Measurements from ENCODE around the gene OR2G6. TPM values are rescaled to one million over a fixed set of nuclear protein-coding genes. Genes with fewer than 3 reads are reported as not detected.
"Not testable (repeated sequence)": the region's sequence is repeated elsewhere in the genome, so short reads cannot be mapped to it uniquely, and the experiment has no call there.

OR2G6 gene
- total RNA-seq, 1 experiment from 2014 or later: not detected

- ATAC-seq; H2AFZ ChIP-seq (ENCODE audit: low read length); H3K9ac ChIP-seq (ENCODE audit: low read length); H3K27me3 ChIP-seq (ENCODE audit: low read length); H3K27ac ChIP-seq (ENCODE audit: low read length); H3K9me3 ChIP-seq (ENCODE audit: low read length); H3K9me2 ChIP-seq (replicated peaks; ENCODE audit: low read length); CTCF ChIA-PET; H3K4me1 ChIP-seq (ENCODE audit: insufficient read depth, low read length); H3K4me2 ChIP-seq (ENCODE audit: low read length); H3K79me2 ChIP-seq (ENCODE audit: low read length); POLR2A ChIA-PET (ENCODE audit: unreplicated experiment); DNase-seq; H3K36me3 ChIP-seq (ENCODE audit: low read depth, low read length); BruUV-seq (replicated peaks); H3F3A ChIP-seq (ENCODE audit: low read length, unreplicated experiment); intact Hi-C loops (cut with micrococcal nuclease); H4K20me1 ChIP-seq (ENCODE audit: low read length); H3K4me3 ChIP-seq (ENCODE audit: low read length): not testable (repeated sequence)
Measured at GRCh38 chr1:248569049-248569448, 61.2 kb downstream of the OR2G6 start.

GRCh38 chr1:248570811-248571210, 62.9 kb downstream of the OR2G6 start:
- H3K27ac ChIP-seq (ENCODE audit: low read length): not testable (repeated sequence)

GRCh38 chr1:248572049-248572448, 64.2 kb downstream of the OR2G6 start:
- H3K4me1 ChIP-seq (ENCODE audit: insufficient read depth, low read length); H3K9ac ChIP-seq (ENCODE audit: low read length); intact Hi-C loops (cut with micrococcal nuclease); H3K36me3 ChIP-seq (ENCODE audit: low read depth, low read length); H3K27ac ChIP-seq (ENCODE audit: low read length); H3K4me3 ChIP-seq (ENCODE audit: low read length); H3K4me2 ChIP-seq (ENCODE audit: low read length); CTCF ChIA-PET; H3K9me3 ChIP-seq (ENCODE audit: low read length); BruUV-seq (replicated peaks); H3K27me3 ChIP-seq (ENCODE audit: low read length); DNase-seq; ATAC-seq; H2AFZ ChIP-seq (ENCODE audit: low read length); H3K79me2 ChIP-seq (ENCODE audit: low read length); H3K9me2 ChIP-seq (replicated peaks; ENCODE audit: low read length); H3F3A ChIP-seq (ENCODE audit: low read length, unreplicated experiment); POLR2A ChIA-PET (ENCODE audit: unreplicated experiment); H4K20me1 ChIP-seq (ENCODE audit: low read length): not testable (repeated sequence)

More at GRCh38 chr1:248570811-248571210, 62.9 kb downstream of the OR2G6 start:
- H3K79me2 ChIP-seq (ENCODE audit: low read length); H4K20me1 ChIP-seq (ENCODE audit: low read length); H3K4me1 ChIP-seq (ENCODE audit: insufficient read depth, low read length); H3F3A ChIP-seq (ENCODE audit: low read length, unreplicated experiment); intact Hi-C loops (cut with micrococcal nuclease); CTCF ChIA-PET; H2AFZ ChIP-seq (ENCODE audit: low read length); H3K4me3 ChIP-seq (ENCODE audit: low read length); H3K9me3 ChIP-seq (ENCODE audit: low read length); BruUV-seq (replicated peaks); H3K9ac ChIP-seq (ENCODE audit: low read length); DNase-seq; H3K9me2 ChIP-seq (replicated peaks; ENCODE audit: low read length); H3K27me3 ChIP-seq (ENCODE audit: low read length); ATAC-seq; H3K4me2 ChIP-seq (ENCODE audit: low read length); H3K36me3 ChIP-seq (ENCODE audit: low read depth, low read length): not testable (repeated sequence)
- POLR2A ChIA-PET (ENCODE audit: unreplicated experiment): interaction anchor here (0.6 kb wide), 1 partner anchor 233 kb away, joined by 3 read pairs; no protein-coding TSS in a partner anchor

- CTCF ChIA-PET: not testable (repeated sequence)
Measured at GRCh38 chr1:248573856-248574255, 66.0 kb downstream of the OR2G6 start.

GRCh38 chr1:248574657-248575056, 66.8 kb downstream of the OR2G6 start, which contains the start of gene OR2T34:
OR2T34 (minus strand) TSS chr1:248574757; CDS start chr1:248574757, 0 bp downstream.
- H3K79me2 ChIP-seq (ENCODE audit: low read length); H3F3A ChIP-seq (ENCODE audit: low read length, unreplicated experiment); DNase-seq; BruUV-seq (replicated peaks); H4K20me1 ChIP-seq (ENCODE audit: low read length); H3K4me2 ChIP-seq (ENCODE audit: low read length); H3K27me3 ChIP-seq (ENCODE audit: low read length); CTCF ChIA-PET; ATAC-seq; H3K4me3 ChIP-seq (ENCODE audit: low read length); H3K9me3 ChIP-seq (ENCODE audit: low read length); H2AFZ ChIP-seq (ENCODE audit: low read length); intact Hi-C loops (cut with micrococcal nuclease); H3K36me3 ChIP-seq (ENCODE audit: low read depth, low read length); H3K4me1 ChIP-seq (ENCODE audit: insufficient read depth, low read length); H3K9me2 ChIP-seq (replicated peaks; ENCODE audit: low read length); POLR2A ChIA-PET (ENCODE audit: unreplicated experiment); H3K27ac ChIP-seq (ENCODE audit: low read length); H3K9ac ChIP-seq (ENCODE audit: low read length): not testable (repeated sequence)

More at GRCh38 chr1:248573856-248574255, 66.0 kb downstream of the OR2G6 start:
- ATAC-seq; H3K27me3 ChIP-seq (ENCODE audit: low read length); DNase-seq; POLR2A ChIA-PET (ENCODE audit: unreplicated experiment); H3K36me3 ChIP-seq (ENCODE audit: low read depth, low read length); H3K4me2 ChIP-seq (ENCODE audit: low read length); BruUV-seq (replicated peaks); H2AFZ ChIP-seq (ENCODE audit: low read length); H3K9me2 ChIP-seq (replicated peaks; ENCODE audit: low read length); H3K4me3 ChIP-seq (ENCODE audit: low read length); H3K27ac ChIP-seq (ENCODE audit: low read length); H3K9me3 ChIP-seq (ENCODE audit: low read length); intact Hi-C loops (cut with micrococcal nuclease); H3K9ac ChIP-seq (ENCODE audit: low read length); H3K4me1 ChIP-seq (ENCODE audit: insufficient read depth, low read length); H3K79me2 ChIP-seq (ENCODE audit: low read length); H4K20me1 ChIP-seq (ENCODE audit: low read length); H3F3A ChIP-seq (ENCODE audit: low read length, unreplicated experiment): not testable (repeated sequence)
